Left ventricle myocardium inferior (tissue), 1 donor: Measurements from ENCODE around the gene FRS2. TPM values are rescaled to one million over a fixed set of nuclear protein-coding genes. Genes with fewer than 3 reads are reported as not detected.
"Not testable (repeated sequence)": the region's sequence is repeated elsewhere in the genome, so short reads cannot be mapped to it uniquely, and the experiment has no call there.

Experiments
- DNase-seq: peaks from one replicate; pipeline ENCODE4 v3.0.0-alpha.2; 2020
- H3K27ac ChIP-seq: fragments of 200-600 bp; replicated peaks from 2 replicates; pipeline ENCODE4 v1.8.0; 2021
- H3K27me3 ChIP-seq: fragments of 200-600 bp; 2 replicates; pipeline ENCODE4 v1.8.0; 2021; ENCODE audit warnings: low read depth
- H3K36me3 ChIP-seq: fragments of 200-600 bp; 2 replicates; pipeline ENCODE4 v1.8.0; 2021
- H3K4me1 ChIP-seq: fragments of 200-600 bp; 2 replicates; pipeline ENCODE4 v1.8.0; 2021
- H3K4me3 ChIP-seq: fragments of 200-600 bp; 2 replicates; pipeline ENCODE4 v1.8.0; 2021; ENCODE audit warnings: mild to moderate bottlenecking, moderate library complexity
- H3K9me3 ChIP-seq: fragments of 200-600 bp; replicated peaks from 2 replicates; pipeline ENCODE4 v1.8.0; 2021
- CTCF ChIP-seq: fragments of 200-600 bp; IDR thresholded peaks from 2 replicates; pipeline ENCODE4 v1.8.0; 2021; ENCODE audit warnings: antibody characterized with exemption, mild to moderate bottlenecking, borderline replicate concordance
- intact Hi-C: fragments of 100-400 bp; cut with micrococcal nuclease; formaldehyde crosslinking; loops from one replicate; pipeline ENCODE4 v1.11.0; 2022
- total RNA-seq: library from RNA; stranded (reverse); fragmentation: NEBNext Ultra II Directional; extraction: Animal tissue kit (Norgen Biotek cat#: 25700); gene quantifications from one replicate; pipeline ENCODE4 v1.2.1, GENCODE V29; 2021
- donor health status: DM: no; HTN: yes; CAD: no; lungs with severe emphysema.

FRS2 gene
- total RNA-seq, 1 donor from 2014 or later, result 18.2 TPM

- Histone ChIP-seq H3K4me1 (no peaks in the 10 kb centered on the region), H3K27me3 (no peaks in the 10 kb centered on the region), H3K4me3 (no peak overlapping the region), H3K9me3 (no peaks in the 10 kb centered on the region), H3K27ac (no peak overlapping the region), H3K36me3 (no peaks in the 10 kb centered on the region)
- no peak for TF ChIP-seq CTCF
- DNase-seq, result no peak
- intact Hi-C loops, result no loop called here
Measured at GRCh38 chr12:69447892-69448291, 22.3 kb upstream of the FRS2 start.

- H3K4me3 ChIP-seq, H3K27ac ChIP-seq, DNase-seq, H3K36me3 ChIP-seq, intact Hi-C loops, H3K9me3 ChIP-seq, H3K4me1 ChIP-seq, H3K27me3 ChIP-seq: not testable (repeated sequence)
Measured at GRCh38 chr12:69452598-69453132, 17.5 kb upstream of the FRS2 start.

- Histone ChIP-seq H3K36me3 (no peaks in the 10 kb centered on the region), H3K27me3 (no peaks in the 10 kb centered on the region), H3K4me1 (no peaks in the 10 kb centered on the region), H3K27ac (no peak overlapping the region), H3K4me3 (no peak overlapping the region), H3K9me3 (no peaks in the 10 kb centered on the region)
- DNase-seq, result no peak
- intact Hi-C loops, result no loop called here
- TF ChIP-seq CTCF, result no peak
Measured at GRCh38 chr12:69456239-69456638, 13.9 kb upstream of the FRS2 start.

GRCh38 chr12:69457433-69457832 is 12.8 kb upstream of the FRS2 start:
- H3K36me3 ChIP-seq, result no peaks in the 10 kb centered on the region

GRCh38 chr12:69459477-69459876 is 10.7 kb upstream of the FRS2 start:
- no peak for DNase-seq
- H3K9me3 ChIP-seq, result no peaks in the 10 kb centered on the region
- H3K4me1 ChIP-seq, result no peaks in the 10 kb centered on the region
- H3K4me3 ChIP-seq, result no peak overlapping the region
- H3K36me3 ChIP-seq, result no peaks in the 10 kb centered on the region
- TF ChIP-seq CTCF, result no peak
- intact Hi-C loops, result no loop called here
- H3K27me3 ChIP-seq, result no peaks in the 10 kb centered on the region
- H3K27ac ChIP-seq, result no peak overlapping the region

More at GRCh38 chr12:69457433-69457832, 12.8 kb upstream of the FRS2 start:
- no peak for TF ChIP-seq CTCF
- intact Hi-C loops, result no loop called here
- Histone ChIP-seq H3K4me1 (no peaks in the 10 kb centered on the region), H3K4me3 (no peak overlapping the region), H3K9me3 (no peaks in the 10 kb centered on the region), H3K27ac (no peak overlapping the region), H3K27me3 (no peaks in the 10 kb centered on the region)
- no peak for DNase-seq

GRCh38 chr12:69464428-69464827 is 5.8 kb upstream of the FRS2 start:
- DNase-seq, result no peak
- intact Hi-C loops, result no loop called here
- H3K27me3 ChIP-seq, result no peaks in the 10 kb centered on the region
- no peak overlapping the region for H3K4me3 ChIP-seq
- no peaks in the 10 kb centered on the region for H3K9me3 ChIP-seq
- TF ChIP-seq CTCF, result no peak
- H3K27ac ChIP-seq, result no peak overlapping the region
- no peaks in the 10 kb centered on the region for H3K36me3 ChIP-seq
- H3K4me1 ChIP-seq, result no peaks in the 10 kb centered on the region
